ENCODE data around the gene ERC1.
"Not testable (repeated sequence)": the region's sequence is repeated elsewhere in the genome, so short reads cannot be mapped to it uniquely, and the experiment has no call there.

Gene ERC1

DNA sequence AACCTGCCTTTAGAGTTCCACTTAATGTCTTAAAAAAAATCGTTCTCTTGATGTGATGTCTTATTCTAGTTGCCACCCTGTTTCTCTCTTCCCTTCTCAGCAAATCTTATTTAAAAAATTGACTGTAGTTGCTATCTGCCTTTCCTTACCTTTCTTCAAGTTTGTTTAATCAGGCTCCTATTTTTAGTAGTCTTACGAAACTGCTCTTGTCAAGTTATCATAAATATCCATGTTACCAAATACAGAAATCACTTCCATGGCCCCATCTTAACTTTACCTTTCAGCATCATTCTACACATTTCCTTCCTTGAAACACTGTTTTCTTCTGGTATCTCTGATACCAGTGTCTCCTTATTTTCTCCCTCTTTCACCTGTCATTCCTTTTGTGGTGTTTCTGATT lies 227.3 kb downstream of the ERC1 start:
- DNase-seq = no peak

DNA sequence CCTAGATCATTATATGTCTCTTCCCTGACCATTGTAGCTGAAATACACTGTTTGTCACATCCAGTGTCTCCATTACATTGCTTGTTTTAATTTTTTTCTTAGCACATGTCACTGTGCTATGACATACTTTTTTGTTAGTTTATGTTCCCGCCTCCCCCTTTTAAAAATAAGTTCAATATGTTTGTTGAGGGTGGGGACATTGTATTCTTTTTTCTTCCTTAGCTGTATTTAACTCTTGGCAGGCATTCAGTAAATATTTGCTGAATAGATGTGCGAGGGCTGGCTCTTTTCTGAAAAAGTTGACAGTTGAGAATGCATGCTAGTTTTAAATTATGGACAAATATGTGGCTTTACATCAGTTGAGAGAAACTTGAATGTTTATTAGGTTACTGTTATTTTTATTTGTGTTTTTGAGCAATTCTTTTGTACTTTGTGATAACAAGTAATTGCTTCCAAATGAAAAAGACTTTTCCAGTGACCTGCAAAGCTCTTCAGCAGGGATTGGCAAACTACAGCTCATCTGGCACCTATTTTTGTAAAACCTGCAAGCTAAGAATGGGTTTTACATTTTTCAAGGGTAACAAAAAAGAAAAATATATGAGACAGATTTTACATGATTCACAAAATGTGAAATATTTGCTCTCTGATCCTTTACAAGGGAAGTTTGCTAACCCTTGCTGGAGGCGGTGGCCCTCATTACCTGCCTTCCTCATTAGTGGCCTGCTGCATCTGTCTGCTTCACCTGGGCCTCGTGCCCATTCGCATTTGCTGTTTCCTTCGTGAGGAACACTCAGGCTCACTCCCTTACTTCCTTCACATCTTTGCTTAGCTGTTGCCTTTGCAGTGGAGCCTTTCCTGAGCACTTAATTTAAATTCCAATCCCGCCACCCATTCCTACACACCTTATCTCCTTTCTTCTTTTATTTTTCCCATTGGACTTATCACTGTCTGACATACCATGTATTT lies 229.4 kb downstream of the ERC1 start:
- DNase-seq = no peak

DNA sequence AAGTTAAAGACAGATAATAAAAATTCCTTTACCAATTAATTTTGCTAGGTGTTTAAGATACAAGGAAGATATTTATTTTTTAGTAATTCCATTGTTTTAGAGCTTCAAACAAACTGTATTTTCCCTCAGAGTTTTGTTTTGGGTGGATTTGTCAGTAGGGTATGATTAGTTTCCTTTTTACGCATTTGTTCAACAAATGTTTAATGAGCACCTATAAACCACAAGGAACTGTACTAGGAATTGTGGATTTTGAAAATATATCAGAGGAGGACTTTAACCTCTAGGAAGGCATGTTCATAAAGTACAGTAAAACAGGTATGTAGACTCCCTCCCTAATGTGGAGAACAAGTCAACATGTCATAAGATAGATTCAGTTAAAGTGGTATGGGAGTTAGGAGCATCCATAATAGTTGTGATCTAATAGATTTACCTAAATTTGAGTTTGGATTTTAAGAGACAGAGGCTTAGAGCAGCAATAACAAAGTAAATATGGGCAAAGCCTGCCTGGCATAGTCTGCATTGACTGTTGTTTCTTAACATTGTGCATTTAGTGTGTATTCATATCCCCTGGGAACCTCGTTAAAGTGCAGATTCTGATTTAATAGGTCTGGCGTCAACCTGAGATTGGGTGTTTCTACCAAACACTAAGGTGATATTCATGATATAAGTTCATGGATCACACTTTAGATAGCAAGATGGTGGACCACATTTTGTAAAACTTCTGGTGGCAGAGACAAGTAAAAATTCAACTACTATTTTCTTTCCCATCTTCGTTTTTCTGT lies 232.0 kb downstream of the ERC1 start:
- no peak for DNase-seq

DNA sequence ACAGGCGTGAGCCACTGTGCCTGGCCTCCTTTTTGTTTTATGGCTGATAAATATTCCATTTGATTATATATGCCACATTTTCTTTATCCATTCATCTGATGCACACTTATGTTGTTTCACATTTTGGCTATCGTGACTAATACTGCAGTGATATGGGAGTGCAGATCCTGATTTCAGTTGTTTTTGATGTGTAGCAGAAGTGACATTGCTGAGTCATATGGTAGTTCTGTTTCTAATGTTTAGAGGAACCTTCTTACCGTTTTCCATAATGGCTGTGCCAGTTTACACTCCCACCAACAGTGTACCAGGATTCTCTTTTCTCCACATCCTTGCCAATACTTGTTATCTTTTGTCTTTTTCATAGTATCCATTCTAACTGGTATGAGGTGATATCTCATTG lies 235.9 kb downstream of the ERC1 start:
- no peak for DNase-seq

DNA sequence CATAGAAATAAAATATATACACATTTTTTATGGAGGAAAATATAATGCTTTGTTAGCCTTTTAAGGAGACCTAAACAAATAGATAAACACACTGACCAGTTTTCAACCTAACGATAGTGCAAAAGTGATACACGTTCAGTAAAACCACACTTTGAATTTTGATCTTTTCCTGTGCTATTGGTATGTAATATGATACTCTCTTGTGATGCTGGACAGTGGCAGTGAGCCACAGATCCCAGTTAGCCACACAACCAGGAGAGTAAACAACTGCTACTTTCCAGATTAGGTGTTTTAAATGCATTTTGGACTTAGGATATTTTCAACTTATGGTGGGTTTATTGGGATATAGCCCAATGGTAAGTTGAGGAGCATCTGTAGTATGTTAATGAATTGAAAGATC lies 243.1 kb downstream of the ERC1 start:
- DNase-seq = no peak

DNA sequence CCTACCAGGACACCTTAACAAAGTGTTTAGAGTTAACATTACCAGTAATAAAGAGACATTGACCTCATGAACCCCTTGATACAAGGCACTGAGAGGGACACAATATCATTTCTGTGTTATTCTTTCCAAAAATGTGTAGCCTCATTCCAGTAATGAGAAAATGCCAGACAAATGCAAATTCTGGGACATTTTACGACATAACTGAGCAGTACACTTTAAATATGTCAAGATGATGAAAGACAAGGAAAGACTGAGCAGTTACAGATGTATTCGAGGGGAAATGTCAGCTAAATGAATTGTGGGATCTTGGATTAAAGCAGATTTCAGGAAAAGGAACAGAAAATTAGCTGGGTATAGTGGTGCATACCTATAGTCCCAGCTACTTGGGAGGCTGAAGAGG lies 255.6 kb downstream of the ERC1 start:
- DNase-seq = no peak

DNA sequence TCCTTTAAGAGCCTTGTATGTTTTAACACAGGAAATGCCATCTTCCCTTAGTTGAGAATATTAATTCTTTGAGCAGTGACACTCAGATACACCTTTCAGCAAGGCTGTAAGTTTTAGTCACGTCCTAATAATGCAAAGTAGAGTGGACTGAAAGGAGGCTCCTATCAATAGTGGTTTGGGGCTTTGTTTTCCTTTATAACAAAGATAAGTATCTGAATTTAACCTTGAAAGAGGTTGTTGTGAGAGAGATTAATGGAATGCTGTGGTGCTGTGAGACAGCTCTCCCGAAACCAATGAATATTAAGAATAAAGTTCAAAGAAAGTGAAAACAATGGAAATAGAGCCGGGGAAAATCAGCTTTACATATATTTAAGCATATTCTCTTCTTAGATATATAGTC lies 259.6 kb downstream of the ERC1 start:
- DNase-seq = no peak

DNA sequence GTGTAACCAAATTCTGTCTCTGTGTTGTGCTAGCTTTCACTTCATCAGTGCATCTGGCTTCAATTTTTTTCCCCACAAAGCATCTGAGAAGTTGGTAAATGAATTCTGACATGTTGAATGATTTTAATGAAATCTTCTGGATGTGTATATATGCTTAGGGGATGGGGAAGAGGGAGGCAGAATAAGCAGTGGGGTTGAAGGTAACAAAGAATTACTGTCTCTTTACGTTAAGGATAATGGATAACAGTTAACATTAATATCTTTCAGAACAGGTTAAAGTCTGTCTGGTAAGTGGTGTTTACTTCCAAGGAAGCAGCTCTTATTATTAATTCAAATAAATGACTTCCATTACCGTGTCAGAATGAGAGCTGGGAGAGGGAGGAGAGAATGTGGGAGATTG lies 261.7 kb downstream of the ERC1 start:
- DNase-seq = no peak

DNA sequence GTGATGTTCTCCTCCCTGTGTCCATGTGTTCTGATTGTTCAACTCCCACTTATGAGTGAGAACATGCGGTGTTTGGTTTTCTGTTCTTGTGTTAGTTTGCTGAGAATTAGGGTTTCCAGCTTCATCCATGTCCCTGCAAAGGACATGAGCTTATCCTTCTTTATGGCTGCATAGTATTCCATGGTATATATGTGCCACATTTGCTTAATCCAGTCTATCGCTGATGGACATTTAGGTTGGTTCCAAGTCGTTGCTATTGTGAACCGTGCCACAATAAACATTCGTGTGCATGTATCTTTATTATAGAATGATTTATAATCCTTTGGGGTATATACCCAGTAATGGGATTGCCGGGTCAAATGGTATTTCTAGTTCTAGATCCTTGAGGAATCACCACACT lies 264.1 kb downstream of the ERC1 start:
- not testable (repeated sequence) for DNase-seq

DNA sequence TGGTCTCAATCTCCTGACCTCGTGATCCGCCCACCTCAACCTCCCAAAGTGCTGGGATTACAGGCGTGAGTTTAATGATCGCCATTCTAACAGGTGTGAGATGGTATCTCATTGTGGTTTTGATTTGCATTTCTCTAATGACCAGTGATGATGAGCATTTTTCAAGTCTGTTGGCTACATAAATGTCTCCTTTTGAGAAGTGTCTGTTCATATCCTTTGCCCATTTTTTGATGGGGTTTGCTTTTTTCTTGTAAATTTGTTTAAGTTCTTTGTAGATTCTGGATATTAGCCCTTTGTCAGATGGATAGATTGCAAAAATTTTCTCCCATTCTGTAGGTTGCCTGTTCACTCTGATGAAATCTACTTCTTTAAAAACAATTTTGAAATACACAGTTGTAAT lies 264.8 kb downstream of the ERC1 start:
- not testable (repeated sequence) for DNase-seq

DNA sequence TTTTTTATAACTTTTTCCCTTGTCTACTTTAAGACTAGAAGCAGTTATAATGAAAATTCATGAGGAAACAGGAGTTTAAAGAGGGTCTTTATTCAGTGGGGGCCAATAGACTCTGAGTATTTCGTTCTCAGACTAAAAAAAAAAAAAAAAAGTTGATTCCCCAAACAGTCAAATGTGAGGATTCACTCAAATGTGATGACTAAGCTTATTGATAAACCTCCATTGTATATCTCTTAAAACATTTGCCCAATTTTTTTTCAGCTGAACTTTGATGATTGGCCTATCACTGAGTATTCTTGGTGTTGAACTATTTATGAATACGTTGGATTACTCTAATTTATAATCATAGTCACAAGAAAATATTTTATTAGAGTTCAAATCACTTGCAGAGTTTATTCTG lies 265.3 kb downstream of the ERC1 start:
- no peak for DNase-seq

DNA sequence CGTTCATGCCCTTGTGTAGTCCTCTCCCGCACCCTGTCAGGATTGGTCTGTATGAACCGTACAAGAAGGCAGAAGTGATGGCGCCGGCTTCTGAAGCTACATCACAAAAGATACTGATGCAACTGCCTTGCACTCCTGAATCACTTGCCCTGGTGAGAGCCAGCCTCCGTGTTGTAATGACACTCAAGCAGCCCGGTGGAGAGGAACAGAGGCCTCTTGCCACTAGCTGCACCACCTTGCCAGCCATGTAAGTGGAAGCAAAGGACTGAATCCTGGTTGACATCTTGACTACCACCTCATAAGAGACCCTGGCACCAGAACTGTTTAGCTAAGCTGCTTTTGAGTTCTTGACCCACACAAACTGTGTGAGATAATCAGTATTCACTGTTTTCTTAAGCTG lies 266.0 kb downstream of the ERC1 start:
- no peak for DNase-seq

DNA sequence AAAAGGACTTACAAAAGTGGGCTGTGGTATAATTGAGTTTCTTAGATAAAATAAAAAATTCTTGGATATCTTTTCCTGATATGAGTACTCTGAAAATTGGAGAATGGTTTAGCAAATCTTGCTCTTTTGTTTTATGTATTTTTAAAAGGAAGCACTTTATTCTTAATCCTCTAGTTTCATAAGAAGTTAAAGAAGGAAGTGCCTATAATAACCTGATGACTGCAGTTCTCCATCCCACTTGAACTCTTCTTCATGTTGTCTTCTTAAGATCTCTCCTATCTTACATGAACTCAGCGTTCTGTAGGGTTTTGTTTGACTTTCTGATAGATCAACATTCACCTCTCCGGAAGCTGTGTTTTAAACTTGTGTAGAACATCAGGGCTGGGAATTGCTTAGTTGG lies 271.0 kb downstream of the ERC1 start:
- no peak for DNase-seq

DNA sequence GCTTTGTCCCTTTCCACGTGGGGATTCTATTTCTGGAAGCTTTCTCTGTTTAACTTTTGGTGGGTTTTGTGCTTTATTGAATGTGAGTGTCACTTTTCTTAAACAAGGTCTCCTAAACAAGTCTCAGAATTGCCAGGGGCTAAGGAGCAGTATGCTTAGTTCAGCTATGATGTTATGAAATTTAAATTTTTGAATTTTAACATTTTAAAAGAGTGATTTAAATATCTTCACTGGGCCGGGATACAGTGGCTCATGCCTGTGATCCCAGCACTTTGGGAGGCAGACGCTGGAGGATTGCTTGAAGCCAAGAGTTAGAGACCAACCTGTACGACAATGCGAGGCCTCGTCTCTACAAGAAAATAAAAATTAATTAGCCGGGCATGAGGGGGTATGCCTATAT lies 276.2 kb downstream of the ERC1 start:
- no peak for DNase-seq

DNA sequence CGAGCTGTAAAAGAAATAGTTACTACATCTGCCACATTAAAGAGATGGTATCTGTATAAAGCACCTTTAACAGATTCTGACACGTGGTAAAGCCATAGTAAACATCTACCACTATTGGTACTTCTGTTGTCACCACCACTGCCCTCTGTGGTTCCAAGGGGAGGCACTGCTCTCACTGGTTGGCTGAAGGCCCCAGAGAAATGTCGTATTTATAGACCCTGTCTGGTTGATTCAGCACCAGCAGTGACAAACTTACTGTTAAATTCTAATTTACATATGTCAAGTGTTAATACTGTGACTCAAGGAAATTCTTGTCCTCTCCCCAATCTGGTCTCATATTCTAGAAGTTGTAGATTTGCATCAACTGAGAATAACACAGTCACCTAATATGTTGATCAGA lies 281.1 kb downstream of the ERC1 start:
- DNase-seq = no peak

DNA sequence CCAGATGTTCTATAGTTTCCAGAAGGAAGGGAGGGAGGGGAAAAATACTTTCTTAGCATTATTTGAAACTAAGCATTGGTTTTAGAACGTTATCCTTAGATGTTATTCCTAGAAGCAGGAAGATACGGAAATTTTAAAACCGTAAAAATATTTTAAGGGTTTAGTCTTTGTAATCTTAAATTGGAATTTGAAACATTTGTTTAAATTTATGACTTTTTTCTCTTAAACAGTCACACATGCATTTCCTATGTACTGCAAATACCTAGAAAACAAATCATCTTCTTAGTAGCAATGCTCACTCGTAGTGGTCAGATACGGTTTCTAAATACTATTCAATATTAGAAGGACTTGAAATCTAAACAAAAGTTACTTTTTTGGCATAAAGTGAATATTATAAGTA lies 282.0 kb downstream of the ERC1 start:
- DNase-seq = no peak

DNA sequence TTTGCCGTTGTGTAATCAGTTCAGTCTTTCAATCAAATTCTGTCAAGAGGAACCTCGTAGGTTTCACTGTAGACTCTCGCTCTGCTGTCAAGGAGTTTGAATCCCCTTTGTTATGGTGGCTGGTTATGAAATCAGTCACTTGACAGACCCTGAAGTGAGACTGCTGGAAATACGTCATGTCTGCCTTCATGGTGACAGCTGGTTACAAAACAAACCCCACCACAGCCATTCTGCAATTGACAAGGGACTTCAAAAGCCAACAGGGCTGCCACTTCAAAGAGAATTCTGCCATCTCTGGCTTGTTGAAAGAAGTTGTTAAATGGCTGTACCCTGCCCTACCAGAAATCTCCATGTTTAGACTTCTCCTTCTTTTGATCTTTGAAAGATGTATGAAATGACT lies 286.9 kb downstream of the ERC1 start:
- DNase-seq = no peak

DNA sequence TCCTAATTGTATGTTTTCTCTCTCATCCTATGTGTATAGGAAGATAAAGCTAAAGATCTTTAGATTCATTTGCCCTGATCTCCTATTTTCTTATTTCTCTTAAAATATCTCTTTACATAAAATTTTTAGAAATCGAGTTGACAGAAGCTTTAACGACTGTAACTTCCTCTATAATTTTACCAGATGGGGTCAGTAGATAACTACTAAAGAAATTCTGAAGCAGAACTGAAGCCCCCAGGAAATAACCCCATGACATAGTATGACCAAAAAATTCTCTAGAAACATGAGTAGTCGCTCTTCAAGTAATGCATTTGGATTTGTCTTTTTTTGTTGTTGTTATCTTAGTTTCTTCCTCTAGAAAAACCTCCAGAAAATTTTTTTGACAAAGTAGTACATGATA lies 288.0 kb downstream of the ERC1 start:
- no peak for DNase-seq

DNA sequence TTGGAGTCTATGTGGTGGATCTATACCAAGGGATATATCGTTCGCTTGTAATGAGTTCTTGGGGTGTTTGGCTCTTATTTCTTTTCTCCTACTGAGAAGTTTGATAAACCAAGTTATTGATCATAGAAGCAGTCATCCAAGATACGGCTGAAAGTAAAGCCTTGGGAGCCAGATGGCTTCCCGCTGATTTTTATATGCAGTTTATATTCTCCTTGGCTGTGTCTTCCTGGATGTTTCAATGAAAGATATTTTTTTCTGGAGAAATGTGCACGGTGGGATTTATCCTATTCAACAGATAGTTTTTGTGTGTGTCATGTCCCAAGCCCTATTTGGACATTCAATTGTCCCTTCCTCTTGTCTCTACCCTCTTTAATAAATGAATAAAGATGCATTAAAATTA lies 289.0 kb downstream of the ERC1 start:
- no peak for DNase-seq

DNA sequence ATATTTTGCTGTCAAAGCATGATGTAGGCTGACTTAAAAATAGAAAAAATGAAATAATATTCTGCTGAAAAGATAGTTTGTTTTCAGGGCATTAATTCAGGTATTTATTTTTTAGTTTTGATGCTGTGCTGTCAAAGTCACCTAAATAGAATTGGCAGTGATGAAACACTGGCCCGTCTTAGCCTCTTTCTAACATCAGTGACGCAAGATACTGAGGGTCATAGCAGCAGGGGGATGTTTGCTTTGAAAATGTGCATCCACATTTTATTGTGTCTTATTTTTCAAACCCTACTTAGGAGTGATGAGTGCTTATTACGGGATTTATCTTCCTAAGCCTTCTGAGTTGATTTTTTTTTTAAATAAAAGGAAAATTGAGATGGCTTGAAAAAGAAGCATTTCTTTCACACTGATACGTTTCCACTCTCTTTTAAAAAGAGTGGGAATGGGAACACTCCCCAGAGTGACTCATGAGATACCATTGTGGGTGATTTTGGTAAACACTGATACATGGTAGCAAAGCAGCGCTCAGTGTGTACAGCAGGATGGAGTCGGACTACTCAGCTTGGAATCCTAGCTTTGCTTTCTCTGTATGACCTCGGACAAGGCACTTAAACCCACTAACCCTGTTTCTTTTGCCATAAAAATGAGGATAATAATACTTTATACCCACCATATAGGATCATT lies 290.8 kb downstream of the ERC1 start:
- no peak for DNase-seq

DNA sequence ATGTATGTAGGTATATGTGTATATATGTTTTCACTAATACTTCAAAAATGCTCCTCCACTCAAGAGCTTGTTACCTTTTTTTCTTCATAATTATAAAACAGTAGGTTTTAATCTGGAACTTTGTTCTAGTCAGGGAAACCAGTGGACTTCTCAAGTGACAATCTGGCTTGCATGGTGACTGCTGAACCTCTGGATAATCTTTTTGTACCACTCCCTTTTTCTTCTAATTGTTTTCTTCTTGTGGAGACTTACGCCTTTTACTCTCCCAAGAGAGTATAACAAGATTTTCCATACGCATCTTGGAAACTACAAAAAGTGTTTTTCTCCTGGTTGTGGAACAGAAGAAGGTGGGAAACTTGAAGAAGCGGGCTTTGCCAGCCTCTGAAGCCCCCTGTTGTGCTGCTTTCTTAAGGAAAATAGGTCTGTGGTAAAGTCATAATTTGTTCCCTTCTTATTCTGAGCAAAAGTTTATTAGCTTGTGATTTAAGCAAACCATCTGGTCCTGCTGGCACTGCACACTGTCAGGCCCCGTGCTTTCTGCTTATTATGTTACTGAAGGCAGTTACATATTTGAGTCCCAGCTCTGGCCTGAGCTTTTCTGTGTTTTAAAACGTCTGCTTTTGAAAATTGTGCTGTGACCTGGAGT lies 291.8 kb downstream of the ERC1 start:
- DNase-seq = no peak

DNA sequence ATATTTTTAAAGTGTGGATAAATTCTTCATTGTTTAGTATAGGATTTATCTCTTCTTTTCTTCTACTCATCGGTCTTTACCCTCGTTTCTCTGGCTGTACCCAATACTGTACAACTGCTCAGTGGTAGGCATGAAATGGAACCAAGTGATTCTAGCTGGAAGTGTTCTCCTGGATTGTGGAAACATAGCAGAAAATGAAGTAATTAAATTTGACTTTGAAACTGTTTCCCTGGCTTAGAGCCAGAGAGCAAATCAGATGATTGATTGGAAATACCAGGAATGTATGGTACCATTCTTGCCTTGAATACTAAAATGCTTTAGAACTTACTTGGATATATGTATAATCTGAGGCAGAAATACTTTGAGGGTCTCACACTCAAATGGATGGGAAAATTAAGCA lies 292.3 kb downstream of the ERC1 start:
- DNase-seq = no peak

Data from hypothalamus (tissue), 51 donors.